A549 (cell line): Measurements from ENCODE around the gene DCUN1D2. TPM values are rescaled to one million over a fixed set of nuclear protein-coding genes. Genes with fewer than 3 reads are reported as not detected.

Source experiments
- ATAC-seq, 2 experiments: fragments of 200-7000 bp in 1 of 2; fragments of >200 bp in 1 of 2; cut with Nextera tagmentation in 1 of 2; cut with Tn5 transposase in 1 of 2; 3 replicates each; pipeline versions ENCODE4 v1.8.0 to v1.9.1; 2018 to 2020; ENCODE audit warnings: mild to moderate bottlenecking in 1 of 2, moderate library complexity in 1 of 2
- CTCF ChIA-PET: fragments of 300-600 bp; sonication (Branson Sonifier 250); formaldehyde crosslinking; extraction: SDS; loops from one replicate; lab custom pipeline; 2021; ENCODE audit warnings: antibody characterized with exemption, inconsistent platforms; lab: Yijun Ruan, JAX
- POLR2A ChIA-PET: fragments of 350-600 bp; formaldehyde crosslinking; extraction: SDS; loops from one replicate; lab custom pipeline; 2021; ENCODE audit warnings: antibody characterized with exemption, inconsistent platforms; lab: Yijun Ruan, JAX
- DNase-seq, 2 experiments: peaks; one replicate each; pipeline versions ENCODE4 v3.0.0 to v3.0.0-alpha.2; 2011 to 2016; ENCODE audit warnings: low read depth in 1 of 2, low spot score in 1 of 2
- FAIRE-seq: peaks from 2 replicates; lab custom pipeline; 2011; peaks lifted over from hg19 to GRCh38; lab: Jason Lieb, UNC
- H3K27ac ChIP-seq, 2 experiments: fragments of >200 bp; sonication (Bioruptor Twin); formaldehyde crosslinking; 3 replicates each; pipeline ENCODE4 v1.5.1; 2016 to 2017
- H3K4me1 ChIP-seq: fragments of >200 bp; sonication (Bioruptor Twin); formaldehyde crosslinking; 3 replicates; pipeline ENCODE4 v1.6.1; 2016
- H3K4me2 ChIP-seq: fragments of >200 bp; sonication (Bioruptor Twin); formaldehyde crosslinking; 3 replicates; pipeline ENCODE4 v1.6.1; 2016
- H3K4me3 ChIP-seq: fragments of >200 bp; sonication (Bioruptor Twin); formaldehyde crosslinking; 3 replicates; pipeline ENCODE4 v1.5.1; 2016
- H3K9me3 ChIP-seq: fragments of >200 bp; sonication (Bioruptor Twin); formaldehyde crosslinking; 3 replicates; pipeline ENCODE4 v1.6.1; 2016
- BHLHE40 ChIP-seq: IDR thresholded peaks from 2 replicates; pipeline ENCODE4 v1.6.1; 2012; ENCODE audit warnings: low read depth, low read length, inconsistent platforms
- CBX2 ChIP-seq: fragments of 200-600 bp; sonication (generic); IDR thresholded peaks from 2 replicates; pipeline ENCODE4 v1.6.1; 2016; ENCODE audit warnings: low read depth, mild to moderate bottlenecking, borderline replicate concordance
- CBX8 ChIP-seq: fragments of 200-600 bp; sonication (generic); IDR thresholded peaks from 2 replicates; pipeline ENCODE4 v1.6.1; 2016
- CEBPB ChIP-seq, 2 experiments: fragments of >200 bp in 1 of 2; sonication (Bioruptor Twin) in 1 of 2; formaldehyde crosslinking in 1 of 2; IDR thresholded peaks; 2 replicates each; pipeline ENCODE4 v1.6.1; 2012 to 2016
- CHD4 ChIP-seq: fragments of 200-600 bp; sonication (generic); IDR thresholded peaks from 2 replicates; pipeline ENCODE4 v1.6.1; 2016; ENCODE audit warnings: antibody characterized with exemption, mild to moderate bottlenecking, borderline replicate concordance
- ELK1 ChIP-seq: fragments of 150-350 bp; IDR thresholded peaks from 2 replicates; pipeline ENCODE4 v1.6.1; 2014; ENCODE audit warnings: low read depth, mild to moderate bottlenecking, low read length
- FOSB ChIP-seq: fragments of 250-450 bp; sonication (Bioruptor Pico); IDR thresholded peaks from 2 replicates; pipeline ENCODE4 v1.5.0; 2020; ENCODE audit warnings: mild to moderate bottlenecking, moderate library complexity
- FOXS1 ChIP-seq: fragments of 250-450 bp; sonication (Bioruptor Pico); IDR thresholded peaks from 2 replicates; pipeline ENCODE4 v1.5.0; 2020; ENCODE audit warnings: mild to moderate bottlenecking, moderate library complexity
- HDAC2 ChIP-seq: fragments of 200-600 bp; sonication (generic); IDR thresholded peaks from 2 replicates; pipeline ENCODE4 v1.6.1; 2016
- HEYL ChIP-seq: fragments of 250-450 bp; sonication (Bioruptor Pico); IDR thresholded peaks from 2 replicates; pipeline ENCODE4 v1.8.0; 2021; ENCODE audit warnings: mild to moderate bottlenecking, moderate library complexity
- HOXB13 ChIP-seq: fragments of 250-450 bp; sonication (Bioruptor Pico); IDR thresholded peaks from 2 replicates; pipeline ENCODE4 v1.5.0; 2020; ENCODE audit warnings: low read depth, mild to moderate bottlenecking, moderate library complexity
- MAFK ChIP-seq: fragments of 450-650 bp; IDR thresholded peaks from 2 replicates; pipeline ENCODE4 v1.6.1; 2014; ENCODE audit not compliant: partially characterized antibody
- NPAS2 ChIP-seq: fragments of 250-450 bp; sonication (Bioruptor Pico); IDR thresholded peaks from 2 replicates; pipeline ENCODE4 v1.8.0; 2022; ENCODE audit warnings: mild to moderate bottlenecking, moderate library complexity, borderline replicate concordance
- POLR2A ChIP-seq: IDR thresholded peaks from 2 replicates; pipeline ENCODE4 v1.6.1; 2012; ENCODE audit warnings: mild to moderate bottlenecking, low read length
- REST ChIP-seq: fragments of 200-600 bp; sonication (generic); IDR thresholded peaks from 2 replicates; pipeline ENCODE4 v1.6.1; 2016; ENCODE audit warnings: antibody characterized with exemption, mild to moderate bottlenecking, moderate library complexity
- RNF2 ChIP-seq: fragments of 200-600 bp; sonication (generic); IDR thresholded peaks from 2 replicates; pipeline ENCODE4 v1.6.1; 2016; ENCODE audit warnings: low read depth, mild to moderate bottlenecking, antibody characterized with exemption, moderate library complexity, borderline replicate concordance
- ZFP36 ChIP-seq: fragments of 450-650 bp; IDR thresholded peaks from 2 replicates; pipeline ENCODE4 v1.6.1; 2014; ENCODE audit warnings: borderline replicate concordance; ENCODE audit not compliant: partially characterized antibody
- ZNF302 ChIP-seq: fragments of 250-450 bp; sonication (Bioruptor Pico); IDR thresholded peaks from 2 replicates; pipeline ENCODE4 v1.9.0; 2021; ENCODE audit warnings: inconsistent platforms, mild to moderate bottlenecking, moderate library complexity
- WGBS: methylation state at CpG from one replicate; pipeline ENCODE4 v1.1.6; 2017; ENCODE audit errors: missing lambda C conversion rate; 5-methylcytosine and 5-hydroxymethylcytosine counted together
- polyA plus RNA-seq, 4 experiments: library from polyadenylated mRNA; depleted of rRNA in 3 of 4; stranded (reverse); fragments of >200 nt; fragmentation: RNase III in 1 of 4; extraction: RNeasy Plus Mini Kit Qiagen cat#74134 plus additional on column Dnase treatment in 1 of 4; gene quantifications; 2 replicates in 3 of 4; 3 replicates in 1 of 4; pipeline ENCODE4 v1.2.3, GENCODE V29; 2011 to 2017
- TF ChIP-seq, protein P1 (sequence below): IDR thresholded peaks from 2 replicates; pipeline ENCODE4 v1.6.1; 2012; ENCODE audit warnings: low read depth, borderline replicate concordance
- TF ChIP-seq, protein P2 (sequence below): fragments of 450-650 bp; IDR thresholded peaks from 2 replicates; pipeline ENCODE4 v1.6.1; 2014; ENCODE audit warnings: antibody characterized with exemption
- TF ChIP-seq, protein P3 (sequence below): IDR thresholded peaks from 2 replicates; pipeline ENCODE4 v1.6.1; 2012
- TF ChIP-seq, protein P4 (sequence below): fragments of 250-450 bp; sonication (Bioruptor Pico); IDR thresholded peaks from 2 replicates; pipeline ENCODE4 v1.5.0; 2021; ENCODE audit warnings: mild to moderate bottlenecking, moderate library complexity, borderline replicate concordance

The DCUN1D2 gene
- polyA plus RNA-seq, 2 of the 4 experiments (the other 2 are of a cell fraction) = 8.4 to 8.6 TPM

DNA sequence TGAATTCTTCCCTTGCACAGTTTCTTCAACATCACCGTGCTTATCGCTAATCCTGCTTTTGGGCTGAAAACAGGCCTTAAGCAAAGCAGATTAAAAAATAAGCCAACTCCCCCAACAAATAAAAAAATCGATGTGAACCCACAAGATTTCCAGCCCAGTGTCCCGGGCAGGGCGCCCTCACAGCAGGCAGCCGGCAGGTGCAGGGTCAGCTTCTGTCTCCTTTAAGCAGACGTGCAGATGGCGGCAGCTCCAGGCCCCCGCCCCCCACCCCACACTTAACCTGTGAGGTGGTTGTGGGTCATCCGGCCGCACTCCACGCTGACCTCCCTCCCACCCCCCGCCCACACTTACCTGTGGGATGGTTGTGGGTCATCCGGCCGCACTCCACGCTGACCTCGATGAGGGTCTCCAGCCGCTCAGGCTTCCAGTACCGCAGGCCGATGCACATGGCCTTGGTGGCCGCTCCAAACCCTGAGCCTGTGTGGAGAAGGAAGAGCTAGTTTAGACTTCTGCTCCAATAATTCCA, 57.1 kb downstream of the DCUN1D2 start:
- ChIA-PET CTCF (interaction anchor here (0.5 to 0.9 kb wide), 2 partner anchors 11 to 26 kb away, joined by 3 read pairs; no protein-coding TSS in a partner anchor), POLR2A (no interaction called here)
- Histone ChIP-seq H3K4me1 (no peaks in the 10 kb centered on the region), H3K9me3 (no peaks in the 10 kb centered on the region), H3K27ac (no peak overlapping the region), H3K4me2 (no peak overlapping the region), H3K4me3 (no peak overlapping the region)
- DNase-seq (no peak), ATAC-seq (no peak), FAIRE-seq (no peak)
- WGBS = 82% methylated on average over 7 of the region's 21 CpGs
- TF ChIP-seq POLR2A = no peak
- TF ChIP-seq CBX2 = no peak
- TF ChIP-seq, protein P1, sequence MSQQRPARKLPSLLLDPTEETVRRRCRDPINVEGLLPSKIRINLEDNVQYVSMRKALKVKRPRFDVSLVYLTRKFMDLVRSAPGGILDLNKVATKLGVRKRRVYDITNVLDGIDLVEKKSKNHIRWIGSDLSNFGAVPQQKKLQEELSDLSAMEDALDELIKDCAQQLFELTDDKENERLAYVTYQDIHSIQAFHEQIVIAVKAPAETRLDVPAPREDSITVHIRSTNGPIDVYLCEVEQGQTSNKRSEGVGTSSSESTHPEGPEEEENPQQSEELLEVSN = no peak
- no peak for TF ChIP-seq RNF2
- TF ChIP-seq CEBPB (IDR thresholded peaks at IDR 0.05) = no peak
- TF ChIP-seq MAFK = no peak
- TF ChIP-seq BHLHE40 = no peak
- TF ChIP-seq FOXS1 (CRISPR knock-in tag) = no peak
- no peak for TF ChIP-seq ZNF302
- TF ChIP-seq HDAC2 = no peak
- TF ChIP-seq HEYL (CRISPR knock-in tag) = no peak

- DNase-seq = no peak
- WGBS = 89% methylated on average over 21 of the region's 34 CpGs
- Histone ChIP-seq H3K9me3 (no peaks in the 10 kb centered on the region), H3K4me1 (no peaks in the 10 kb centered on the region), H3K27ac (no peak overlapping the region), H3K4me3 (no peak overlapping the region), H3K4me2 (no peak overlapping the region)
- TF ChIP-seq ZFP36 = no peak
- TF ChIP-seq, protein P1 = no peak
- TF ChIP-seq POLR2A = no peak
- TF ChIP-seq CBX8 = no peak
- no peak for TF ChIP-seq ELK1
- TF ChIP-seq RNF2 = no peak
- TF ChIP-seq, protein P2, sequence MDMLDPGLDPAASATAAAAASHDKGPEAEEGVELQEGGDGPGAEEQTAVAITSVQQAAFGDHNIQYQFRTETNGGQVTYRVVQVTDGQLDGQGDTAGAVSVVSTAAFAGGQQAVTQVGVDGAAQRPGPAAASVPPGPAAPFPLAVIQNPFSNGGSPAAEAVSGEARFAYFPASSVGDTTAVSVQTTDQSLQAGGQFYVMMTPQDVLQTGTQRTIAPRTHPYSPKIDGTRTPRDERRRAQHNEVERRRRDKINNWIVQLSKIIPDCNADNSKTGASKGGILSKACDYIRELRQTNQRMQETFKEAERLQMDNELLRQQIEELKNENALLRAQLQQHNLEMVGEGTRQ = no peak
- TF ChIP-seq FOSB (CRISPR knock-in tag) = no peak
- no peak for TF ChIP-seq NPAS2 (CRISPR knock-in tag)
- TF ChIP-seq, protein P3, sequence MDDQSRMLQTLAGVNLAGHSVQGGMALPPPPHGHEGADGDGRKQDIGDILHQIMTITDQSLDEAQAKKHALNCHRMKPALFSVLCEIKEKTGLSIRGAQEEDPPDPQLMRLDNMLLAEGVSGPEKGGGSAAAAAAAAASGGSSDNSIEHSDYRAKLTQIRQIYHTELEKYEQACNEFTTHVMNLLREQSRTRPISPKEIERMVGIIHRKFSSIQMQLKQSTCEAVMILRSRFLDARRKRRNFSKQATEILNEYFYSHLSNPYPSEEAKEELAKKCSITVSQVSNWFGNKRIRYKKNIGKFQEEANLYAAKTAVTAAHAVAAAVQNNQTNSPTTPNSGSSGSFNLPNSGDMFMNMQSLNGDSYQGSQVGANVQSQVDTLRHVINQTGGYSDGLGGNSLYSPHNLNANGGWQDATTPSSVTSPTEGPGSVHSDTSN = no peak
- TF ChIP-seq HOXB13 = no peak
- TF ChIP-seq, protein P4, sequence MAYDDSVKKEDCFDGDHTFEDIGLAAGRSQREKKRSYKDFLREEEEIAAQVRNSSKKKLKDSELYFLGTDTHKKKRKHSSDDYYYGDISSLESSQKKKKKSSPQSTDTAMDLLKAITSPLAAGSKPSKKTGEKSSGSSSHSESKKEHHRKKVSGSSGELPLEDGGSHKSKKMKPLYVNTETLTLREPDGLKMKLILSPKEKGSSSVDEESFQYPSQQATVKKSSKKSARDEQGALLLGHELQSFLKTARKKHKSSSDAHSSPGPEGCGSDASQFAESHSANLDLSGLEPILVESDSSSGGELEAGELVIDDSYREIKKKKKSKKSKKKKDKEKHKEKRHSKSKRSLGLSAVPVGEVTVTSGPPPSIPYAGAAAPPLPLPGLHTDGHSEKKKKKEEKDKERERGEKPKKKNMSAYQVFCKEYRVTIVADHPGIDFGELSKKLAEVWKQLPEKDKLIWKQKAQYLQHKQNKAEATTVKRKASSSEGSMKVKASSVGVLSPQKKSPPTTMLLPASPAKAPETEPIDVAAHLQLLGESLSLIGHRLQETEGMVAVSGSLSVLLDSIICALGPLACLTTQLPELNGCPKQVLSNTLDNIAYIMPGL (CRISPR knock-in tag) = no peak
- no peak for TF ChIP-seq REST
- no peak for TF ChIP-seq CHD4
- ChIA-PET POLR2A (no interaction called here), CTCF (no interaction called here)
- no peak for ATAC-seq
- no peak for FAIRE-seq
Observed at GRCh38 chr13:113432506-113433270, 57.8 kb downstream of the DCUN1D2 start.
